A375 (cell line): ENCODE measurements around the gene PNPLA8. TPM values are rescaled to one million over a fixed set of nuclear protein-coding genes. Genes with fewer than 3 reads are reported as not detected.

Experiments
- total RNA-seq: library from RNA; depleted of rRNA; stranded (reverse); fragments of >200 nt; shearing (Covaris generic); gene quantifications from 2 replicates; pipeline ENCODE4 v1.2.3, GENCODE V29; 2014; rRNA removed

Gene PNPLA8, protein sequence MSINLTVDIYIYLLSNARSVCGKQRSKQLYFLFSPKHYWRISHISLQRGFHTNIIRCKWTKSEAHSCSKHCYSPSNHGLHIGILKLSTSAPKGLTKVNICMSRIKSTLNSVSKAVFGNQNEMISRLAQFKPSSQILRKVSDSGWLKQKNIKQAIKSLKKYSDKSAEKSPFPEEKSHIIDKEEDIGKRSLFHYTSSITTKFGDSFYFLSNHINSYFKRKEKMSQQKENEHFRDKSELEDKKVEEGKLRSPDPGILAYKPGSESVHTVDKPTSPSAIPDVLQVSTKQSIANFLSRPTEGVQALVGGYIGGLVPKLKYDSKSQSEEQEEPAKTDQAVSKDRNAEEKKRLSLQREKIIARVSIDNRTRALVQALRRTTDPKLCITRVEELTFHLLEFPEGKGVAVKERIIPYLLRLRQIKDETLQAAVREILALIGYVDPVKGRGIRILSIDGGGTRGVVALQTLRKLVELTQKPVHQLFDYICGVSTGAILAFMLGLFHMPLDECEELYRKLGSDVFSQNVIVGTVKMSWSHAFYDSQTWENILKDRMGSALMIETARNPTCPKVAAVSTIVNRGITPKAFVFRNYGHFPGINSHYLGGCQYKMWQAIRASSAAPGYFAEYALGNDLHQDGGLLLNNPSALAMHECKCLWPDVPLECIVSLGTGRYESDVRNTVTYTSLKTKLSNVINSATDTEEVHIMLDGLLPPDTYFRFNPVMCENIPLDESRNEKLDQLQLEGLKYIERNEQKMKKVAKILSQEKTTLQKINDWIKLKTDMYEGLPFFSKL
- 19.4 and 22.9 TPM in 2 replicates for total RNA-seq

DNA sequence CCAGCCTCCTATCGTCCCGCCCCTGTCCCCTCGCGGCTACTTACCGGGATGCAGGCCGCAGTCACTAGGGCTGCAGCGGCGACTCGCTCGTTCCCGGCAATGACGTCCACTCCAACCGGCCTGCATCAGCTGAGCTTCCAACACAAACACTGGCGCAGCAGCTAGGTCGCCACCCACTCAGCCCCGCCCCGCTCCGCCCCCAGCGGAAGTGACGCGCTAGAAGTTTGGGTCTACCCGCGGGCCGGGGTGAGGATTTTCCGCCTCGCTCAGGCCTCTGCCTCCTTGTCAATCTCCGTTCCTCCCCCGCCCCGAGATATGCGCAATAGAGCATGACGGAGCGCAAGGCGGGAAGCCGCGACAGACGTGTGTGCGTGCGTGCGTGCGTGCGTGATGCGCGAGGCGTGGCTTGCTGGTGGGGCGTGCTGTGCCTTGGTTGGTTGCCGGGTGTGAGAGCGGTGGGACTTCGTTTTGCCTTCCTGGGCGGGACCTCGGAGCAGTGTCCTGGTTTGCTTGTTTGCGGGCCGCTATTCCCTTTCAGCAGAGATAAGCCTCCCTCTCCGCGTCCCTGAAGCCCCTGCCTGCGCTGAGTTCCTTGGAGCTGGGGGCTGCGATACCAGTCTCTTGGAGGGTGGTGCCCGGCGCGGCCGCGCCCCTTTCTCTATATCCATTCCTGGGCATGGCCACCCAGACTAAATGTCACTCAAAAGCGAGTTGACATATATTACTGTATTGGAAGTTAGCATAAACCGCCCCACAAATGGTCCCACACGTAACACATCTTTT is at the start of gene PNPLA8:
TSS of gene PNPLA8 (minus strand) at position 151 of the 783 bp plus-strand sequence. CDS start 10,644 bp downstream, outside the sequence.

GRCh38 chr7:108569381-108570145 is 43.6 kb upstream of the PNPLA8 start, which contains the start of the genes DNAJB9 and THAP5:
Gene DNAJB9, plus strand, starts transcription at chr7:108569874. Its CDS starts 1,853 bp downstream, at chr7:108571727.
Gene THAP5, minus strand, starts transcription at chr7:108569706. Its CDS starts 137 bp downstream, at chr7:108569569.

DNA sequence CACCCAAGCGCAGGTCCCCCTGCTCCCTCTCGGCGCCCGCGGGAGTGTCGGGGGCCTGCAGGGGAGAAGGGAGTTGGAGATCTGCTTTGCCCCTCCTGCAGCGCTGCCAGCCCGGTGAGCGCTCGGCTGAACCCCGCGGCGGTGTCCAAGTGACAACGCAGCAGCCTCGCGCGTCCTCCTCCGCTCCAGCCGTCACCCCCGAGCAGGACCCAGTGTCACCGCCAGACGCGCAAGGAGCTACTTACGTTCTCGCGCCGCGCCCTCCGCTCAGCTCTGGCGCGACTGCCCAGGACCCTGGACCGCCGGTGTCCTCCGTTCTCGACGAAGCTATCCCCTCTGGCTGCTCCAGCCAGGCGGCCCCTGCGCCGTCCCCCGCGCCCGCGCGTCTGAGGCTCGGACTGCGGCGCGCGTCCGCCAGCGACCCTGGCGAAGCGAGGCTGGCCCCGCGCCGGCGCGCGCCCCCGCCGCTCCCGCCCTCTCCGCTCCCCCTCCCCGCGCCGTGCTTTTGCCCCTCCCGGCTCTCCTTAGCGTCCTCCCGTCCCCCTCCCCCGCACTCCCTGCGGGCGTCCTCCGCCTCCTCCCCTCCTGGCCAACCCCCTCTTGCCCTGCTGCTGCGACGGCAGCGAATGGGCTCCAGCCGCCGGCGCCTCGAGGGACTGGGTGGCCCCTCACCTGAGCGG is 69.8 kb downstream of the PNPLA8 start, which contains the start of gene NRCAM:
TSS of gene NRCAM (minus strand) at position 439 of the 680 bp plus-strand sequence. CDS start 216,372 bp downstream, outside the sequence.

Other genes with a start within 250 kb of the PNPLA8 start
- gene NRCAM, start 69.7 kb downstream of the PNPLA8 start, total RNA-seq: 1.8 and 2.7 TPM in 2 replicates
- gene THAP5, start 43.6 kb upstream of the PNPLA8 start, total RNA-seq: 19.7 and 21.6 TPM in 2 replicates
- gene DNAJB9, start 43.7 kb upstream of the PNPLA8 start, total RNA-seq: 29.5 and 54.8 TPM in 2 replicates